ENCODE results near the gene COL1A1. TPM values are rescaled to one million over a fixed set of nuclear protein-coding genes. Genes with fewer than 3 reads are reported as not detected.

Gene COL1A1
- total and polyA plus RNA-seq, 3 donors from 2014 or later, result 32.5 to 557 (median 35.1) TPM

DNA sequence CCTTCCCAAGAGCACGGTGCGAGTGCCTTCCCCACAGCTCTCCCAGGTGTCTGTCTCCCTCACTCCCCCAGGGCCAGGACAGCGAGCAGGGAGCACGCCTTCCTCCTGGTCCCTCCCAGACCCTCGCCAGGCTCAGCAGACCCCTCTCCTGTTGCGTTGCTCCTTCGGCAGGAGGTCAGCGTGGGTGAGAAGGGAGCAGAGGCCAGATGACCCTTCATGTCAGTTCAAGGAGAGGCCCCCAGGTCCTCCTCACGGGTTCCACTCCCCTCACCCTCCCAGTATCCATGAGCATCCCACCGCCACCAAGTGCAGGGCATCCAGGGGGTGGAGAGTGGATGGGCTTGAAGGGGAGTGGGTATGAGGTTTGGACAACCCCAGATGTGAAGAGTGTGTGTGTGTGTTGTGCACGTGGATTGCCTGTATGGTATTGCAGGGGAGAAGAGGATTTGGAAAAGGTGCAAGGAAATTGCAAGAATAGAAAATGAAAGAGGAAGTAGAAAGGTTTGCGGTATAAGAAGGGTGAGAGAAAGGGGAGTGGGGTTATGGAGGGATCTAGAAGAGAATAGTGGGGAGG, 17.9 kb downstream of the COL1A1 start:
- WGBS, 2 donors, result 64 to 76% methylated on average over 8 to 12 of the region's 12 CpGs
- intact Hi-C loops (cut with DNase I; ENCODE audit: low total_unique reads), result no loop called here
- Histone ChIP-seq H3K4me3 (no peak overlapping the region), H3K27me3 (no peaks in the 10 kb centered on the region), H3K4me1 (no peaks in the 10 kb centered on the region), H3K27ac (no peak overlapping the region), H3K36me3 (ENCODE audit: low read depth, missing control alignments) (no peaks in the 10 kb centered on the region), H3K9me3 (no peaks in the 10 kb centered on the region)
- no peak for TF ChIP-seq POLR2A (IDR thresholded peaks at IDR 0.05)
- TF ChIP-seq, protein P1, sequence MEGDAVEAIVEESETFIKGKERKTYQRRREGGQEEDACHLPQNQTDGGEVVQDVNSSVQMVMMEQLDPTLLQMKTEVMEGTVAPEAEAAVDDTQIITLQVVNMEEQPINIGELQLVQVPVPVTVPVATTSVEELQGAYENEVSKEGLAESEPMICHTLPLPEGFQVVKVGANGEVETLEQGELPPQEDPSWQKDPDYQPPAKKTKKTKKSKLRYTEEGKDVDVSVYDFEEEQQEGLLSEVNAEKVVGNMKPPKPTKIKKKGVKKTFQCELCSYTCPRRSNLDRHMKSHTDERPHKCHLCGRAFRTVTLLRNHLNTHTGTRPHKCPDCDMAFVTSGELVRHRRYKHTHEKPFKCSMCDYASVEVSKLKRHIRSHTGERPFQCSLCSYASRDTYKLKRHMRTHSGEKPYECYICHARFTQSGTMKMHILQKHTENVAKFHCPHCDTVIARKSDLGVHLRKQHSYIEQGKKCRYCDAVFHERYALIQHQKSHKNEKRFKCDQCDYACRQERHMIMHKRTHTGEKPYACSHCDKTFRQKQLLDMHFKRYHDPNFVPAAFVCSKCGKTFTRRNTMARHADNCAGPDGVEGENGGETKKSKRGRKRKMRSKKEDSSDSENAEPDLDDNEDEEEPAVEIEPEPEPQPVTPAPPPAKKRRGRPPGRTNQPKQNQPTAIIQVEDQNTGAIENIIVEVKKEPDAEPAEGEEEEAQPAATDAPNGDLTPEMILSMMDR (IDR thresholded peaks at IDR 0.05), result no peak
- DNase-seq, result no peak

DNA sequence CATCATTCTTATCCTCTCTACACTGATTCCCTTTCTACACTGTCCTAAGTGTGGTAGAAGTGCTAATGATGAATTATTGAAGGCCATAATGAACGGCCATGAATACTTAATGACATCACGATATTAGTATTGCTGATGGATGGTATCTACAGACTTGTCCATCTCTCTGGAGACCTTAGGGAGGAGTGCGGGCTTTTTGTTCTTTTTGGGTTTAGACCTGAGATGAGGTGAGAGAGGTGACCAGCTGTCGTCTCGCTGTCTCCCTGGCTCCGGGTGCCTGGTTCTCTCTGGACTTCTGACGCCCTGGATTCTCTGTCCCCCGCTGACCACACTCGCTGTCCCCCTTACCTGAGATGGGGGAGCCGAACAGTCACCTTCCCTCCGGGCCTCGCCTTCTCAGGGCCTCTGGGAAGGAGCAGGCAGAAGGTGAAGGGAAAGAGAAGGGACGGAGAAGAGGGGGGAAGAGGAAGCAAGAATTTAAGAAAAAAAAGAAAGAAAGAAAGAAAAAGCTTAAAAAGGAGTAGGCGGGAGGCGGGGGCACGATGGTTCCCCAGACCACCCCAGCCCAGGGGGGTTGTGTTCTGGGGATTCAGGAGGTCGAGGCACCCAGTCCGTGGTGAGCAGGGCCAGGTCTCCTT, 18.5 kb downstream of the COL1A1 start:
- no peaks in the 10 kb centered on the region for H3K36me3 ChIP-seq (ENCODE audit: low read depth, missing control alignments)
- H3K4me1 ChIP-seq, result peaks cover 5% of the 10 kb centered on the region
- intact Hi-C loops (cut with DNase I; ENCODE audit: low total_unique reads), result no loop called here
- H3K4me3 ChIP-seq, result no peak overlapping the region
- H3K9me3 ChIP-seq, result no peaks in the 10 kb centered on the region
- H3K27ac ChIP-seq, result no peak overlapping the region
- no peaks in the 10 kb centered on the region for H3K27me3 ChIP-seq
- no peak for DNase-seq
- WGBS, 2 donors, result 87 to 88% methylated on average over 18 of the region's 18 CpGs
- TF ChIP-seq, protein P1 (IDR thresholded peaks at IDR 0.05), result no peak

DNA sequence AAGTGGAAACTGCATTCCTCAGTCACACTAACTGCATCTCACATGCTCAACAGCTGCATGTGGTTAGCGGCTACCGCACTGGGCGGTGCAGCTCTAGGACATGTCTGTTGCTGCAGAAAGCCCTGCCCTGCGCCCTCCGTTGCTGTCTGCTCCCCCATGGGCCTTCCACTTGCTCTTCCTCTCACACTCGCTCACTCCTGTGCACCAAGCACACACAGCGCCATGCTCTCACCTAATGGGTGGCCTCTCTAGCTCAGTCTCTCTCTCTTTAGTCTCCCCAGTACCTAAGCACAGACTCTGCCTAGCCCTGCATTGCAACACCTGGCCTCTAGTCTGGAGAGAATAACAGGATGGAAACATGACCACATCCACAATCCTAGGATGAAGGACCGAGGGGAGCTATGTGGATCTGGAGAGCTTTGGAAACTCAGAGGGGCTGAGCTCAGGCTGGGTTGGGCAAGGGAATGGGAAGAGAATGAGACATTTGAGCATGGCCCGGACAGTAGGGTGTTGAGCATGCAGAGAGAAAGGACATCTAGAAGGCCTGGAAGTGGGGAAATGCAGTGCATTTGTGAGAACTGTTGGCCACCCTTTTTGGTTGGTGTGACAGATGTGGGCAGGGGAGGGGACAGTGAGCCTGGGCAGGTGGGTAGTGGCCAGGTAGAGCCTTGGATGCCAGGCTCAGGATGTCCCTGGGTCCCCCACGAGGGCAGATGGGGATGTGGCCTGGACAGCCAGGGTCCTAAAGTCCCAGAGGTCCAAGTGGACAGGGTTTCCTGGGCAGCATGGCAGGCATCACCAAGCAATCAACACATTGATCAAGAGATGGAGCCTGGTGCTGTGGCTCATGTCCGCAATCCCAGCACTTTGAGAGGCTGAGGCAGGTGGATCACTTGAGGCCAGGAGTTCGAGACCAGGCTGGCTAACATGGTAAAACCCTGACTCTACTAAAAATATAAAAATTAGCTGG, 19.6 kb downstream of the COL1A1 start:
- H3K27me3 ChIP-seq, result no peaks in the 10 kb centered on the region
- no peak overlapping the region for H3K4me3 ChIP-seq
- H3K36me3 ChIP-seq (ENCODE audit: low read depth, missing control alignments), result no peaks in the 10 kb centered on the region
- TF ChIP-seq, protein P1 (IDR thresholded peaks at IDR 0.05), result no peak
- no peak for TF ChIP-seq POLR2A (IDR thresholded peaks at IDR 0.05)
- 84 to 88% methylated on average over 12 of the region's 12 CpGs for WGBS, 2 donors
- peaks cover 14% of the 10 kb centered on the region for H3K4me1 ChIP-seq
- no peak overlapping the region for H3K27ac ChIP-seq
- H3K9me3 ChIP-seq, result no peaks in the 10 kb centered on the region
- DNase-seq, result no peak
- intact Hi-C loops (cut with DNase I; ENCODE audit: low total_unique reads), result no loop called here

DNA sequence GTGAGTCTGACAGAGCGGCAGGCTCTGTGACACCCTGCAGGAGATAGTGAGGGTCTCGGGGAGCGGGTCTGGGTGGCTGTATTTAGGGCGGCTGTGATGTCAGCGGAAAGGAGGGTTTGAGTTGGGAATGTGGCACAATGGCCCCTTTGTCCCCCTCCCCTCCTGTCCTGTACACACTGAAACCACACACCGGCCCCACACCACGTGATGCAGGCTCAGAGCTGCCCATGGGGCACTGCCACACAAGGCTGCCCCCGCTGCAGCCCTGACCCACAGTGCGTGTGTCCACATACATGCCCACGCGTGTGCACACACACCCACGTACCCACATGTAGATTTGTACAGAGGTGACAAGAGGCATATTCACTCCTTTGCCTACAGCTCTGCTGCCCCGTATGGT, 20.3 kb downstream of the COL1A1 start:
- no peak overlapping the region for H3K27ac ChIP-seq
- H3K9me3 ChIP-seq, result no peaks in the 10 kb centered on the region
- no peak overlapping the region for H3K4me3 ChIP-seq
- no peak for DNase-seq
- H3K36me3 ChIP-seq (ENCODE audit: low read depth, missing control alignments), result no peaks in the 10 kb centered on the region
- intact Hi-C loops (cut with DNase I; ENCODE audit: low total_unique reads), result no loop called here
- H3K27me3 ChIP-seq, result no peaks in the 10 kb centered on the region
- TF ChIP-seq, protein P1 (IDR thresholded peaks at IDR 0.05), result no peak
- TF ChIP-seq POLR2A (IDR thresholded peaks at IDR 0.05), result no peak
- H3K4me1 ChIP-seq, result peaks cover 21% of the 10 kb centered on the region
- WGBS, 2 donors, result 88 to 90% methylated on average over 13 of the region's 13 CpGs

All from testis (tissue), 3 donors.